ENCODE results near the gene UBE2H.

The UBE2H gene

DNA sequence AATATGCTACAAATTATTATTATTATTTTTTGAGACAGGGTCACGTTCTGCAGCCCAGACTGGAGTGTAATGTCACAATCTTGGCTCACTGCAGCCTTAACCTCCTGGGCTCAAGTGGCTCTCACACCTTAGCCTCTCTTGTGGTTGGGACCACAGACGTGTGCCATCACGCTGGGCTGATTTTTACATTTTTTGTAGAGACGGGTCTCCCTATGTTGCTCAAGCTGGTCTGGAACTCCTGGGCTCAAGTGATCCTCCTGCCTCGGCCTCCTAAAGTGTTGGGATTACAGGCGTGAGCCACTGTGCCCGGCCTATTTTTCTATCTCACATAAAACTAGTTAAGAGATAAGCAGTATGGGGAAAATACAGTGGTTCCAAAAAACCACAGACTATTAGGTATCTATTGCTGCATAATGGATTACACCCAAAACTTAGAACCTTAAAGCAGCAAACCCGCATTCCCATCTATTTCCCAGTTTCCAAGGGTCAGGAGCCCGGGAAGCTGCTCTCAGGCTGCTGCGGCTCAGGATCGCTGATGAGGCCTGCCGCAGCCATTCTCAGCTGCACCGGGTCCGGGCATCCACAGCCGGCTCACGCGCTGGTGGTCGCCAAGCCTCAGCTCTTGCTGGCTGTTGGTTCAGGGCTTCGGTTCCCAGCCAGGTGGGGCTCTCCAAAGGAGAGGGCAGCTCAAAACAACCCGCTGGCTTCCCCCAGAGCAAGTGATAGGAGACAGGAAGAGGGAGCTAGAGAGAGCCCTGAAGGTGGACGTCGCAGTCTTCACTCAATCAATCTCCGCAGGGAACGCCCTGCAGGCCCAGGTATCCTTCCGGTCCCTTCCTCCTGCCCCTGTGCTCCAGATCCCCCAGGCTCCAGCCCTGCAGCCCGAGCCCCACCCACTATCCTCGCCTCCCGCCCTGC is 128.2 kb downstream of the UBE2H start:
- Histone ChIP-seq H3K27ac (ENCODE audit: extremely low read depth, low read depth, low read length) (peak overlapping the region; percentile 64), H3K36me3 (ENCODE audit: control insufficient read depth in 2 of 2, insufficient read depth in 1 of 2, low read length in 2 of 2) (no peaks in the 10 kb centered on the region)
- TF ChIP-seq ZNF366 (tag by site-specific recombination; conservative IDR thresholded peaks at IDR 0.05) (peak; percentile 83), ZNF621 (tag by site-specific recombination; IDR thresholded peaks at IDR 0.05) (no peak), MZF1 (tag by site-specific recombination; IDR thresholded peaks at IDR 0.05; ENCODE audit: borderline replicate concordance) (no peak), ZNF274 (IDR thresholded peaks at IDR 0.05; ENCODE audit: low read length) (no peak), ZNF274 (tag by site-specific recombination; IDR thresholded peaks at IDR 0.05; ENCODE audit: borderline replicate concordance) (no peak), ZNF138 (tag by site-specific recombination; IDR thresholded peaks at IDR 0.05; ENCODE audit: borderline replicate concordance) (no peak), ZNF747 (tag by site-specific recombination; IDR thresholded peaks at IDR 0.05) (no peak), ZNF785 (tag by site-specific recombination; IDR thresholded peaks at IDR 0.05) (no peak), ZNF16 (tag by site-specific recombination; IDR thresholded peaks at IDR 0.05; ENCODE audit: low read depth) (peak; percentile 52; the same call in 1 of the 2 replicates), GFI1B (tag by site-specific recombination; IDR thresholded peaks at IDR 0.05) (peak; percentile 48; the same call in 1 of the 2 replicates), SETDB1 (IDR thresholded peaks at IDR 0.05; ENCODE audit: insufficient read length, low read length) (no peak), ZNF112 (tag by site-specific recombination; IDR thresholded peaks at IDR 0.05) (no peak), ZNF529 (tag by site-specific recombination; IDR thresholded peaks at IDR 0.05; ENCODE audit: insufficient replicate concordance) (no peak), ZBTB21 (tag by site-specific recombination; IDR thresholded peaks at IDR 0.05) (0 out of 2 replicates have a peak, but pooled peaks have one; percentile 5), ZNF792 (tag by site-specific recombination; IDR thresholded peaks at IDR 0.05) (no peak), ZNF354C (tag by site-specific recombination; IDR thresholded peaks at IDR 0.05; ENCODE audit: borderline replicate concordance, low read depth) (no peak), ZNF302 (tag by site-specific recombination; IDR thresholded peaks at IDR 0.05; ENCODE audit: low read depth) (no peak), REPIN1 (tag by site-specific recombination; IDR thresholded peaks at IDR 0.05; ENCODE audit: low read depth) (no peak), ZNF596 (tag by site-specific recombination; IDR thresholded peaks at IDR 0.05) (peak; percentile 76; the same call in 1 of the 2 replicates), ZNF626 (tag by site-specific recombination; IDR thresholded peaks at IDR 0.05) (no peak), ZNF701 (tag by site-specific recombination; IDR thresholded peaks at IDR 0.05) (no peak), ZNF433 (tag by site-specific recombination; IDR thresholded peaks at IDR 0.05; ENCODE audit: low read depth) (no peak), ZNF175 (tag by site-specific recombination; IDR thresholded peaks at IDR 0.05) (no peak), KLF9 (tag by site-specific recombination; IDR thresholded peaks at IDR 0.05; ENCODE audit: low read depth) (no peak)
- TF ChIP-seq, protein P1, sequence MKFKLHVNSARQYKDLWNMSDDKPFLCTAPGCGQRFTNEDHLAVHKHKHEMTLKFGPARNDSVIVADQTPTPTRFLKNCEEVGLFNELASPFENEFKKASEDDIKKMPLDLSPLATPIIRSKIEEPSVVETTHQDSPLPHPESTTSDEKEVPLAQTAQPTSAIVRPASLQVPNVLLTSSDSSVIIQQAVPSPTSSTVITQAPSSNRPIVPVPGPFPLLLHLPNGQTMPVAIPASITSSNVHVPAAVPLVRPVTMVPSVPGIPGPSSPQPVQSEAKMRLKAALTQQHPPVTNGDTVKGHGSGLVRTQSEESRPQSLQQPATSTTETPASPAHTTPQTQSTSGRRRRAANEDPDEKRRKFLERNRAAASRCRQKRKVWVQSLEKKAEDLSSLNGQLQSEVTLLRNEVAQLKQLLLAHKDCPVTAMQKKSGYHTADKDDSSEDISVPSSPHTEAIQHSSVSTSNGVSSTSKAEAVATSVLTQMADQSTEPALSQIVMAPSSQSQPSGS (tag by site-specific recombination; IDR thresholded peaks at IDR 0.05; ENCODE audit: low read depth), result no peak
- TF ChIP-seq, protein P2, sequence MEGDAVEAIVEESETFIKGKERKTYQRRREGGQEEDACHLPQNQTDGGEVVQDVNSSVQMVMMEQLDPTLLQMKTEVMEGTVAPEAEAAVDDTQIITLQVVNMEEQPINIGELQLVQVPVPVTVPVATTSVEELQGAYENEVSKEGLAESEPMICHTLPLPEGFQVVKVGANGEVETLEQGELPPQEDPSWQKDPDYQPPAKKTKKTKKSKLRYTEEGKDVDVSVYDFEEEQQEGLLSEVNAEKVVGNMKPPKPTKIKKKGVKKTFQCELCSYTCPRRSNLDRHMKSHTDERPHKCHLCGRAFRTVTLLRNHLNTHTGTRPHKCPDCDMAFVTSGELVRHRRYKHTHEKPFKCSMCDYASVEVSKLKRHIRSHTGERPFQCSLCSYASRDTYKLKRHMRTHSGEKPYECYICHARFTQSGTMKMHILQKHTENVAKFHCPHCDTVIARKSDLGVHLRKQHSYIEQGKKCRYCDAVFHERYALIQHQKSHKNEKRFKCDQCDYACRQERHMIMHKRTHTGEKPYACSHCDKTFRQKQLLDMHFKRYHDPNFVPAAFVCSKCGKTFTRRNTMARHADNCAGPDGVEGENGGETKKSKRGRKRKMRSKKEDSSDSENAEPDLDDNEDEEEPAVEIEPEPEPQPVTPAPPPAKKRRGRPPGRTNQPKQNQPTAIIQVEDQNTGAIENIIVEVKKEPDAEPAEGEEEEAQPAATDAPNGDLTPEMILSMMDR (tag by site-specific recombination; IDR thresholded peaks at IDR 0.05), result peak; percentile 88
- TF ChIP-seq, protein P3, sequence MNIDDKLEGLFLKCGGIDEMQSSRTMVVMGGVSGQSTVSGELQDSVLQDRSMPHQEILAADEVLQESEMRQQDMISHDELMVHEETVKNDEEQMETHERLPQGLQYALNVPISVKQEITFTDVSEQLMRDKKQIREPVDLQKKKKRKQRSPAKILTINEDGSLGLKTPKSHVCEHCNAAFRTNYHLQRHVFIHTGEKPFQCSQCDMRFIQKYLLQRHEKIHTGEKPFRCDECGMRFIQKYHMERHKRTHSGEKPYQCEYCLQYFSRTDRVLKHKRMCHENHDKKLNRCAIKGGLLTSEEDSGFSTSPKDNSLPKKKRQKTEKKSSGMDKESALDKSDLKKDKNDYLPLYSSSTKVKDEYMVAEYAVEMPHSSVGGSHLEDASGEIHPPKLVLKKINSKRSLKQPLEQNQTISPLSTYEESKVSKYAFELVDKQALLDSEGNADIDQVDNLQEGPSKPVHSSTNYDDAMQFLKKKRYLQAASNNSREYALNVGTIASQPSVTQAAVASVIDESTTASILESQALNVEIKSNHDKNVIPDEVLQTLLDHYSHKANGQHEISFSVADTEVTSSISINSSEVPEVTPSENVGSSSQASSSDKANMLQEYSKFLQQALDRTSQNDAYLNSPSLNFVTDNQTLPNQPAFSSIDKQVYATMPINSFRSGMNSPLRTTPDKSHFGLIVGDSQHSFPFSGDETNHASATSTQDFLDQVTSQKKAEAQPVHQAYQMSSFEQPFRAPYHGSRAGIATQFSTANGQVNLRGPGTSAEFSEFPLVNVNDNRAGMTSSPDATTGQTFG (tag by site-specific recombination; IDR thresholded peaks at IDR 0.05; ENCODE audit: borderline replicate concordance), result no peak
- TF ChIP-seq, protein P4, sequence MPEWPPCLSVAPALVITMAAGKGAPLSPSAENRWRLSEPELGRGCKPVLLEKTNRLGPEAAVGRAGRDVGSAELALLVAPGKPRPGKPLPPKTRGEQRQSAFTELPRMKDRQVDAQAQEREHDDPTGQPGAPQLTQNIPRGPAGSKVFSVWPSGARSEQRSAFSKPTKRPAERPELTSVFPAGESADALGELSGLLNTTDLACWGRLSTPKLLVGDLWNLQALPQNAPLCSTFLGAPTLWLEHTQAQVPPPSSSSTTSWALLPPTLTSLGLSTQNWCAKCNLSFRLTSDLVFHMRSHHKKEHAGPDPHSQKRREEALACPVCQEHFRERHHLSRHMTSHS (tag by site-specific recombination; IDR thresholded peaks at IDR 0.05), result no peak
- TF ChIP-seq, protein P5, sequence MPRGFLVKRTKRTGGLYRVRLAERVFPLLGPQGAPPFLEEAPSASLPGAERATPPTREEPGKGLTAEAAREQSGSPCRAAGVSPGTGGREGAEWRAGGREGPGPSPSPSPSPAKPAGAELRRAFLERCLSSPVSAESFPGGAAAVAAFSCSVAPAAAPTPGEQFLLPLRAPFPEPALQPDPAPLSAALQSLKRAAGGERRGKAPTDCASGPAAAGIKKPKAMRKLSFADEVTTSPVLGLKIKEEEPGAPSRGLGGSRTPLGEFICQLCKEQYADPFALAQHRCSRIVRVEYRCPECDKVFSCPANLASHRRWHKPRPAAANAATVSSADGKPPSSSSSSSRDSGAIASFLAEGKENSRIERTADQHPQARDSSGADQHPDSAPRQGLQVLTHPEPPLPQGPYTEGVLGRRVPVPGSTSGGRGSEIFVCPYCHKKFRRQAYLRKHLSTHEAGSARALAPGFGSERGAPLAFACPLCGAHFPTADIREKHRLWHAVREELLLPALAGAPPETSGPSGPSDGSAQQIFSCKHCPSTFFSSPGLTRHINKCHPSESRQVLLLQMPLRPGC (tag by site-specific recombination; IDR thresholded peaks at IDR 0.05), result no peak

More for the DNA sequence above, 128.2 kb downstream of the UBE2H start:
- CTCF ChIA-PET, result interaction anchor here (0.5 to 2.4 kb wide), 35 partner anchors 9 to 552 kb away, joined by 3 to 17 read pairs (median 3); no protein-coding TSS in a partner anchor
- no peaks in the 10 kb centered on the region for H3K9me3 ChIP-seq (ENCODE audit: control insufficient read depth, insufficient read depth, low read depth, low read length)
- POLR2A ChIA-PET, result interaction anchor here (0.5 to 1.8 kb wide), 21 partner anchors 19 to 1513 kb away, joined by 3 to 22 read pairs (median 3); partner anchors contain the start of genes NRF1 and STRIP2
- no peaks in the 10 kb centered on the region for H3K4me1 ChIP-seq (ENCODE audit: control insufficient read depth, insufficient read depth, low read length)
- peak overlapping the region; percentile 65 for H3K4me3 ChIP-seq (ENCODE audit: low read depth, low read length)

All from HEK293 (cell line).